HG02852 (cell line): ENCODE results near the gene CACNA1E.
"Not testable (repeated sequence)": the region's sequence is repeated elsewhere in the genome, so short reads cannot be mapped to it uniquely, and the experiment has no call there.

Source experiments
- ATAC-seq: cut with Tn5 transposase; IDR thresholded peaks from one replicate; pipeline ENCODE4 v1.9.1; 2021; ENCODE audit warnings: mild to moderate bottlenecking, moderate library complexity; ENCODE audit not compliant: unreplicated experiment

CACNA1E gene

DNA sequence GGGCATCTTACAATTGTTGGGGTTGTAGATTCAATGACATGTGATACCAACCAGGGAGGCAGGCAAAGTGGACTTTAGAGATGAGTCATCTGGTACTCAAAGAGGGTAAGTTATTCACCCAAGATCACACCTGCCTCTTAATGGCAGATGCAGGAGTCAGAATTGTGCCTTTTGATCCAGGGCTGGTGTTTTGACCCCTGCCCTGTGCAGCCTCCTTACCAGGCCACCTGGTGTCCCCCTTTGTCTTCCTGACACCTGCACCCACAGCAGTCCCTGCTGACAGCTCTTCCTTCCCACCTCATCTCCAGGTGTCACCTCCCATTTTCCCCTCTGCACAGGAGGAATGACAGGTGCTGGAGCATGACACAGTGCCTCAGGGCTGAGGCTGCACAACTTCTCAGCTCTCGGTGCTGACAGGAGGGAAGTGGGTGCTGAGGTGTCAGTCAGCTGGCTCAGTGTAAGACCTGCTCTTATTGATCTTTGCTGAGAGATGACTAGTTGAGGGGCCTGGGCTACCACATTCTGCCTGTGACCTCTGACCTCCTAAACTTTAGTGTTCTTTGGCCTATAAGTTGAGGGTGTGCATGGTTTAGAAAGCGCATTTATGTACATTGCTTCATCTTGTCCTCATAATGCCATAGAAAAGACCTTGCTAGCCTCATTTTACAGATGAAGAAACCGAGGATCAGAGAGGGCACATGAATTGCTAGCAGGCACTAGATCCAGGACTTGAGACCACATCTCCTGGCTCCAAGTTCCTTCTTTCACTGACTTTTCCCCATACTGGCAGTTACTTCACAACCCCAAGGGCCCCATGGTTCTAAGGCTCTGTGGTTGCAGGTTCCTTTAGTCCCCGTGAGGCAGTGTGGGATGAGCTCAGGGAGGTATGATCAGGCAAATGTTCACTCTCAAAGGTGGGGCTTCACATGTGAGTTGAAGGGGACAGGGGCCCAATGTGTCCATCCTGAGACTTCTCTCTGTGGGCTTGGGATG is 31.3 kb downstream of the CACNA1E start:
- ATAC-seq, result peak; percentile 81

DNA sequence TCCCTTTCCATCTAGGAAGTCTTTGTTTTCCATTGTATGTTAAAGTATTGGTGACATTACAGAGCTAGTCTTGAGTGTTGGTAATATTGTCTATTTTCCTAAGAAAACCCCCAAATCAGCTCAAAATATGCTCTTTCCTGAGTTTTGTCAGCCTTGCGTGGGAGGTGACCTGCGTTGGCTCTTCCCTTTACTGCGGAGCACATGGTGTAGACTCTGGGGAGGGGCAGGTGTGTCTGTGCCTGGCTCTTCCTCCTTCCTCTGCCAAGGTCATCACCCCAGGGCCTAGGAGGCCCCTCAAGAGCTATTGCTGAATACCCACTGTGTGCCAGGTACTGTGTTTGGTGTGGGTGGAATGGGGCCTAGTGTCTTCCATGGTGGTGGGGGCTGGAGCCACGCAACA is 33.4 kb downstream of the CACNA1E start:
- no peak for ATAC-seq

DNA sequence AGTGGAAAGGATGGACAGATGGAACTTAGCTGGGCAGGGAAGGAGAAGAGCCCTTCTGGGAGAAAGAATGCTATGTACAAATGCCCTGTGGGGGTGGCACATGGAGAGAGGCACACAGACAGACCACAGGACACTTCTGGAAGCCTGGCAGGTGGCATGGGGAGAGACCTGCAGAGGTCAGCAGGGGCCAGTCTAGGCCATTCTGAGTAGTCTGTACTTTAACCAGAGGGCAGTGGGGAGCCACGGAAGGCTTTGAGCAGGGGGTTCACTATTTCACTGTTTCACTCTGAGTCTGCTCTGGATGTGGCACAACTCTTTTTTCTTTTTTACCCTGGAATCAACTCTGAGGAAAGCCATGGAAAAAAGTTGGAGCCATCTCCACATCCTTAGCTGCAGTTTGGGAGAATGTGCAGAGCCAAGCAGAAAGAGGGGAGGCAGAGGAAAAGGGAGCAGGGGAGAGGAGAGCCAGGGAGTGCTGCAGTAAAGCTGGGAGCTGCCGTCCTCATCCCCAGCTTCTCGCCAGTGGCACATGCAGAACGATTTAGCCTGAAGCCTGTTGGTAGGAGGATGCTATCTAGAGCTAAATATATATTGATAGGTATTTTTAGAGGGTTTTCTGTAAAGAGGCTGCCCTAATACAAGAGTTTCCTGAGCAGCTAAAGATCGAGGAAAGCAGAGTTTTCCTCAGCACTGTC is 34.0 kb downstream of the CACNA1E start:
- no peak for ATAC-seq

DNA sequence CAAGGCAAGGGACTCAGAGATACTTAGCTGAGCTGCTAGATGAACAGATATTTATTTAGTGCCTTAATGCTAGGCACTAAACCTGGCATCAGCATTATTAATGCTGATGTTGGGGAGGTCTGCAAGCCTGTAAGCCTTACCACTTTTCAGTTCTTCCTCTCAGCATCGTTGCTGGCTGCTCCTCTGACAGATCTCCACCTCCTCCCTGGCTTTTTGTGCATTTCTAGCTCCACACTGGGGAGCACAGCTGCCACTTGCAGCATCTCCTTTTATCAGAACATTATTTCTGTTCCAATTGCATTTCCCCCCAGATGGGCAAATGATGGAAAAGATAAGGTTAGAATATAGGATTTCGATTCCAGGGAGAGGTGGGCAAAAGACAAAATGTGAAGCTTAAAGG is 34.8 kb downstream of the CACNA1E start:
- no peak for ATAC-seq

DNA sequence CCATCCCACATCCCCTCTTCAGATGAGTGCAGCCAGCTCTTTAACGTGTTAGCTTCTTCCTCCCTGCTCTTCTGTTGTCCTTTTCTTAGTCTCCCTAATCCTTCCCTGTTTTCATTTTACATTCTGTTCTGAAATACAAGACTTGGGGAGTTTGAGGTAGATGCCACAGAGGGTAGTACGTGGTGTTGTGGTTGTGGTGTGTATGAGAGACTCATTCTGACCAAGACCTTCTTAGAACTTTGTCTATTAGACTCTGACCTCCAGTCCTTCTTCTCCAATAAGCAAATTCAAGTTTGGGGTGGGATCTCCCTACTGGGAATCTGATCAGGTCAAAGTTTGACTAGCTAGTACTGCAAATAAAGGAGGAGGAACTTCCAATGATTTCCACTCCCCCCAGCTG is 39.5 kb downstream of the CACNA1E start:
- no peak for ATAC-seq

DNA sequence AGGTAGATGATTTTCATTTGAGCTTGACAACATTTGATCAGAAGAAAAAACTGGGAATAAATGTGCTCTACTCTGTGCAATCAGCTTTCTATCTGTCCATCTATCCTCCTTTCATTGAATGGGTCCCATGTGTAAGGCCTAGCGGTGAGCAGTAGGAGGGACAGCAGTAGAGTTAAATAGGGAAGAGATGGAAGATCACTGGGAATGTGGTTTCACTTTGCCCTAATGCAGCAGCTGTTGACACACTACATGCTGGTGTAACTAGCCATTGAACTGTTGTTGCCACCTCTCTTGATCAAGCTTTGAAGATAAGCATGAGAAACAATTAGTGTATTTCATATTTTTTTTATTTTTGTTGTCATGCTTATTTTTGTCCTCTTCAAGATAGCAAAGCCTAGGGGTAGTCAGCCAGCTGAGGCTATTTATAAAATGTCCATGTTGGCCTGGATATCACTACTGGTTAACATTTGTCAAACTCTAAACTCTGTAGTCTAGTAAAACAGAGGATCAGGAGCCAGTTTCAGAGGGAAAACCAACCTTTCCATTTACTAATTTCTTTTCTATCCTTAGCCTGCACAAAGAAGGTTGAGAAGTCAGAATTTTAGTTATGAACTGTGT is 41.9 kb downstream of the CACNA1E start:
- no peak for ATAC-seq

DNA sequence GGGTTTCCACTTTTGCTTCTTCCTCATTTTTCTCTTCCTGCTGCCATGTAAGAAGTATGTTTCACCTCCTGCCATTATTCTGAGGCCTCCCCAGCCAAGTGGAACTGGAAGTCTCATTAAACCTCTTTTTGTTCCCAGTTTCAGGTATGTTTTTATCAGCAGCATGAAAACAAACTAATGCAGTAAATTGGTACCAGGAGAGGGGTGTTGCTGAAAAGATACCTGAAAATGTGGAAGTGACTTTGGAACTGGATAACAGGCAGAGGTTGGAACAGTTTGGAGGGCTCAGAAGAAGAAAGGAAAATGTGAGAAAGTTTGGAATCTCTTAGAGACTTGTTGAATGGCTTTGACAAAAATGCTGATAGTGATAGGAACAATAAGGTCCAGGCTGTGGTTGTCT is 44.9 kb downstream of the CACNA1E start:
- not testable (repeated sequence) for ATAC-seq

DNA sequence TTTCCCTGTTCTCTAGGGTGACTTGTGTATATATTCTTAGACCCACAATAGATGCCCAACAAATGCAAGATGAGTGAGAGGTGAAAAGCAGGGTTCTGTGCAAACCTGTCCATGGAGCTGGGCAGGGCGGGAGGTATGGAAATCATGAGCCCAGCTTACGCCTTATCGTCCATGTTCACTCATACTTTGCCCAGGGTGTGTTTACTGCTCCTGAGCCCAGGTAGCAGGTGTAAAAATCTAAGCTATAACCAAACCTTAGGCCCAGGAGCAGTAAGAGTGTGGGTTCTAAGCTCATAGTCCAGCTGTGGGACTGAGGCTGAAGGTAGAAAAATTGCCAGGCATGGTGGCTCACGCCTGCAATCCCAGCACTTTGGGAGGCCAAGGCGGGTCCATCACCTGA is 48.1 kb downstream of the CACNA1E start:
- no peak for ATAC-seq

DNA sequence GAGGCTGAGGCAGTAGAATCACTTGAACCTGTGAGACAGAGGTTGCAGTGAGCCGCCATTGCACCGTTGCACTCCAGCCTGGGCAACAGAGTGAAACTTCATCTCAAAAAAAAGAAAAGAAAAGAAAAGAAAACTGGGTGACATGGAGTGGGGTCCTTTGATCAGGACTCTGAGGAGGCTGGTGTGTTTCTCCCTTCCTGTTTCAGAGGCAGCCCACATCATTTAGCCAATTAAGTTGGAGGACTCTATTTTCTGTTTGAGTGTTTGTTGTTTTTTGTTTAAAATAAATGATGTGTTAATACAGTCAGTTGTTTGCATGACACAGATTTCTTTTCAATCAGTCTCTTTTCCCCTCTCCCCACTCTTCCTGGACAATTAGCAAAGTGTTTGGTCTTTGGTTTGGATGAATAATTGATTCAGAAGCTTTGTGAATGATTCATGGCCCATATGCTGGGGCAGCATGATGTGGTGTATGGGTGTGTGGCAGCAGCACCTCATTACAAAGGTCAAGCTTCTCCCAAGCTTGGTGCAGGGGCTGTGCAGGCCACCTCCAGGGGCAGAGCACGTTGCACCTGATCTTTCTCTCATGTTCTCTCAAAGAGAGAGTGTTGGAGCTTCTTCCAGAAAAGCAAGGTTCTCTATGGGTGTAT is 48.8 kb downstream of the CACNA1E start:
- no peak for ATAC-seq

DNA sequence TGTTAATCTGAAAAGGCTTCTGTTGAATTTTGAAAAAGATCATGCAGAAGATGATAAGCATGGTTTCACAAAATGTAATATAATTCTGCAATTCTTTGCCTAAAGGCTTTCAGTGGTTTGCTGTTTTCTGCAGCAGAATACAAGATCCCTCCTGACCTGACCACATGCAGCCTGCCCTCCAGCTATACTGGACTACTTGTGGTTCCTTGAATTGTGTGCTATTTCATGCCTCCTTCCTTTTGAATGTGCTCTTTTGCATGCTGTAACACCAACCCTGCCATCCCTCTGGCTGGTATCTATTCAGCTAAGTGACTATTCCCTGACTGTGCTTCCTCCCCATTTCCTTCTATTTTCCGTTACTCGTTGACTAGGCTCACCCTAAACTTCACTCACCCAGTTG is 55.5 kb downstream of the CACNA1E start:
- ATAC-seq, result no peak

DNA sequence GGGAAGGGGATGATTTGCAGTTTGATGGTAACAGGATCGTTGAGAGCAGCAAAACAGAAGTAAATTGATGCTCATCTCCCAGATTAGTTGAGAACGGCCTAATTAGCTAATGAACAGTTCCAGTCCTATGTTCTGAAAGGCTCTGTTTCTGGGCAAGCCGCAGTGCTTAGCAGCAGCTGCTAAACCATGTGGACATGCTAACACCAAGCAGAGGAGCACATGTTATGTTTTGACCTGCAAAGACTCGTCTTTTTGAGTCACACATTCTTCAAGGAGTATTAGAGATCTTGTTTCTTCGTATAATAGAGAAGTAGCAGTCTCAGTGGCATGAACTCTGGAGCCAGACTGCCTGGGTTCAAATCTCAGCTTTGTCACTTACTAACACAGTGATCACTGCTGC is 58.1 kb downstream of the CACNA1E start:
- ATAC-seq, result no peak

DNA sequence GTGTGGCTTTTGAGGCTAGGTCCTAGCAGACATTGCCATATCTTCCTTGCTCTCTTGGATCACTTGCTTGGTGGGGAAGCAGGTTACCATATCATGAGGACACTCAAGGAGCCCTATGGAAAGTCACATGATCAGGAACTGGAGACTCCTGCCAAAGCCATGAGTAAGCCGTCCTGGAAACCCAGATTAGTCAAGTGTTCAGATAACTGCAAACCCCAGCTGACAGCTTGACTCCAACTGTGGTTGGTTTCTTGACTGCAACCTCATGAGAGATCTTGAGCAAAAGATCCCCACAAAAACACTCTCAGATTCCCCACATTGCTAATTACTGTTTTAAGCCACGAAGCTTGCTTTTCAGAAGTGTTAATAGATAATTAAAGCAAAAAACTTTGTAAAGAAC is 58.6 kb downstream of the CACNA1E start:
- peak; percentile 42 for ATAC-seq

DNA sequence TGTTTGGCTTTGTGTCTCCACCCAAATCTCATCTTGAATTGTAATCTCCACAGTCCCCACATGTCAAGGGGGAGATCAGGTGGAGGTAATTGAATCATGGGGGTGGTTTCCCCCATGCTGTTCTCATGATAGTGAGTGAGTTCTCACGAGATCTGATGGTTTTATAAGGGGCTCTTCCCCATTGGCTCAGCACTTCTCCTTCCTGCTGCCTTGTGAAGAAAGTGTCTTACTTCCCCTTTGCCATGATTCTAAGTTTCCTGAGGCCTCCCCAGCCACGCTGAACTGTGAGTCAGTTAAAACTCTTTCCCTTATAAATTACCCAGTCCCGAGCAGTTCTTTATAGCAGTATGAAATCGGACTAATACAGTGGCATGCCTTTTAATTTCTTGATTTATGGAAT is 59.1 kb downstream of the CACNA1E start:
- ATAC-seq, result peak; percentile 8

DNA sequence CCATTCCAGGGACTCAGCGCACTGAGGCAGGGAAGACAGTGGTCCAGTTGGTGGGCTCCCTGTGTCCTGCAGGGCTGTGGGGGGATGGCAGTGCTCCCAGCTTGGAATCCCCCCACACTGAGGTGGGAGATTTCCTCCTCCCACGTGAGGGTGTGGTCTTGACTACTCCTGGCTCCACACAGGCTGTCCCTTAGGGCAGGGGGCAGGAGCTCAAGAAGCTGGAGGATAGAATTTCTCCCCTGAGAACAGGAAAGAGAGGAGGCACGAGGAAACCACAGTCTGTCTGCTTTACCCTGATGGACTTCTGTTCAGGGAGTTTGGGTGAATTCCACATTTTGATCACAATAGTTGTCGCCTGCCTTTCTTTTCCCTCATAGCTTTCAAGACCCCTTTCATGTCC is 62.1 kb downstream of the CACNA1E start:
- ATAC-seq, result no peak

DNA sequence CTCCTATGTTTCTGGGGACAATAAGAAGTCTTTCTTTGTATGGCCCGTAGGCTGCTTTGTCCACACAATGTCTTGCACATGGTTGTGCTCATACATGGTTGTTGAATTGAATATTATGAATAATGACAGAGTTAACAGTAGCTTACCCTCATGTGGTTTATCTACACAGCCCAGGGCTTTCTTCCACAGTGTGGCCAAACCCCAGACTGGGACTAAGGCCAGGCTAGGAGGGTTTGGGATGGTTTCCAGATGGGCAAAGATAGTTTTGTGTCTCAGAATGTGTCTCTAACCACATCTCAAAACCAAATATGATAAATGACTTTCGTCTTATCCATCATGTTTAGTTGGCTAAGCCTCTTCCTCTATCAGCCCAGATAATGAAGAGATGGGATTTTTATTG is 65.2 kb downstream of the CACNA1E start:
- no peak for ATAC-seq

DNA sequence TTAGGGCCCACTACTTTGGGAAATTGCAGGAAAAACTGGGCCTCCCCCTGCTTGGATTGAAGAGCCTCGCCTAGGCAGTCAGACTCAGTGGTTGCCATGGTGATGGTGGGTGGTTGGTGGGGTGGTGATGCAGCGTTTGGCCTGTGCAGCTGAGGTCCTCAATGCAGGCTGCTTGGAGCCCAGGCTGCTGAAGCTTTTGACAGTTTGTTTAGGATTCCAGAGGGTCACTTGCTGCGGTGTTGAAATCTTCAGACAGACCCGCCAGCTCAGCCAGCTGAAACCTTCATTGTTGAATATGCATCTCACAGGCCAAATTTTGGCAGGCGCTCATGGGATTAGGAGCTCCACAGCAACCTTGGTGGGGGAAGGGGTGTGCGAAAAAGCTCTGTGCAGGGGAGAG is 67.9 kb downstream of the CACNA1E start:
- ATAC-seq, result no peak

DNA sequence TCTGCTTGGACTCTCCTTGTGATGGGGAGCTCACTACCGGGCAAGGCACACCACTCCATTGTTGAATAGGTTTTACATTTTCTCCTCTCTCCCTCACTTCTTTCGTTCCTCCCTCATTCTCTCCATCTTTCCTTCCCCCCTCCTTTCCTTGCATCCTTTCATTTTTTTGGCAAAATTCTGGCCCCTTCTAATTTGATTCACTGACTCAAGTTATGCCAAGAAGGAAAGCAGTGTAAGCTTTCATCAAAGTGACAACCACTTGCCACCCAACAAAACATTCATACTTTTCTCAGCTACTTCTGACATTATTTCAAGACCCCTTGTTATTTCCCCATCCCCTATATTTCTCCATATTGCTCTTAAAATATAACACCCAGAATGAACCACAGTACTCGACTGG is 68.4 kb downstream of the CACNA1E start:
- no peak for ATAC-seq

DNA sequence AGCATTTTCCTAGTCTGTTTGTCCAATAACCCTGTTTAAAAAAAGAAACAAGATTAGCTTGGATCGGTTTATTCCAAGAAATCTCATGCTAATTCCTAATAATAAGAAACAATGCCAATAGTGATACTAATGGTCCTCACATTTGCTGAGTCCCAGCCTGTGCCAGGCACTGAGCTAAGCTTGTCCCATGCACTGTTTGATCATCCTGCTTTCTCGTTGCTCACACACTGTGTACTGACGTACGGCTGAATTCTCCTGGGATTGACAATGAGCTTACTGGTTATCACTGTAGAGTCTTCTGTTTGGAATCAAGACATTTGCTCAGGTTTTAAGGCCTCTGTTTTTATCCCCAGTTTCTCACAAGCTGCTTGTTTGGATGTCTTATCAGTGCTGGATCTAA is 71.1 kb downstream of the CACNA1E start:
- no peak for ATAC-seq

DNA sequence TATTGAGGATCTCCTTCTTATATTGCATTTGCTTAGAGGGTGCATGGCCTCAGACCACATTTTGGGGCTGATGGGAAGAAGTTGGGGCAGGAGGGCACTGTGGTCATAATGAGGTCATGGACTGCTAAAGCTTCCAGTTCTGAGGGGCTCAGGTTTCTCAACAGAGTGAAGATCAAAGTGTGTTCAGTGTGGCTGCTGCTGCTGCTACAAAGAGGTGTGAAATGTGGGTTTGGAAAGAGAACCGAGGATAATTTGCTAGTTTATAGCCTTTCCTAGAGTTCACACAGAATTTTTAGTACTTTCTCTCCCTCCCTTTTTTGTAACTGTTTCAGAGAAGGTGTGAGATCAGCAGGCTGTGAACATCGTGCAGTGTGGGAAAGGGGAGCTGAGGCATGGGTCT is 73.3 kb downstream of the CACNA1E start:
- no peak for ATAC-seq

DNA sequence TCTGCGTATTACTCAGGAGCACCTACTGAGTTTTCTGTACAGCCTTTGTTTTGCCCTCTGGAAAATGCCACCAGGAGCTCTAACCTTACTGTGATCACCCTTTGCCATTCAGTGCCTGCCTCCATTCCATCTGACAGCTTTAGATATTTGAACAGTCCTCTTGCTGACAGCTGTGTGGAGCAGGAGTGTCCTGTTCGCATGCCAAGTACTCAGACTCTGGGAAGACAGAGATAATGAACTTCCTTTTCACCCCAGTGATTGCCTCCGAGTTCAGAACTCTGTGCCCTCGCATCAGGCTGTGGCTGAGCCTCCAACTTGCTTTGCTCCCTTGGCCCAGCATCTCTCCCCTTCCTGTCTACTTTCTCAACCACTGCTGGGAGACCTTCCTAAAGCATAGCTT is 74.0 kb downstream of the CACNA1E start:
- ATAC-seq, result no peak

DNA sequence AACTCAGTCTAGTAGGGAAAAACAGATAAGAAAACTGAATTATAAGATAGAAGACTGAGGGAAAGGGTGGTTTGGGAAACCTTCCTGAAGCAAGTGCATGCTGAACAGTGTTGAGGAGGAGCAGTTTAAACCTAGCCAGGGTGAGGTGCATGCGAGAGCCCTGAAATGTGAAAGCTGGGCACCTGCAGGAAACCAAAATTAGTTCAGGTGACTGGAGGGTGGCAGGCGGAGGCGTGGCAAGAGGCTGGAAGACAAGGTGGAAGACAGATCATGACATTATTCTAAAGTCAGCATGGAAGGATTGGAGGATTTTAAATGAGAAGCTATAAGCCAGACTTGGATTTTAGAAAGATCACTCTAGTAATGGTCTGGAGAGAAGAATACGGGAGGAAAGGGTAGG is 75.1 kb downstream of the CACNA1E start:
- ATAC-seq, result no peak
